Measurements from ENCODE around the gene ARHGEF39. TPM values are rescaled to one million over a fixed set of nuclear protein-coding genes. Genes with fewer than 3 reads are reported as not detected.

The ARHGEF39 gene
- total and polyA plus RNA-seq, 10 of the 15 experiments (the other 5 are each of a cell fraction or from before 2014, with no cell fraction given), result 2.0 to 28.9 (median 13.2) TPM

GRCh38 chr9:35618854-35619799, 45.9 kb downstream of the ARHGEF39 start (continued):
- TF ChIP-seq BCL11A (IDR thresholded peaks at IDR 0.05; ENCODE audit: low read depth, low read length) (no peak), NR2F1 (conservative IDR thresholded peaks at IDR 0.05) (peak; percentile 70), CHD2 (IDR thresholded peaks at IDR 0.05; ENCODE audit: borderline replicate concordance, low read depth, low read length) (no peak), ZNF687 (IDR thresholded peaks at IDR 0.05) (peak; percentile 83)

GRCh38 chr9:35618325-35618727, 46.7 kb downstream of the ARHGEF39 start, which contains the start of gene CD72:
TSS of gene CD72 (minus strand) at chr9:35618413. CDS start at chr9:35618303, 110 bp downstream.
- Histone ChIP-seq H3K27me3 (replicated peaks in 1 of 2; ENCODE audit: control insufficient read depth in 2 of 2, insufficient read depth in 2 of 2, low read length in 1 of 2) (no peaks in the 10 kb centered on the region; a peak in 1 of 4 replicates), H3K27ac (ENCODE audit: control insufficient read depth, insufficient read depth) (peak within 1 kb of the TSS; percentile 57), H3K4me3 (peak within 1 kb of the TSS; percentile 72), H3K9me3 (replicated peaks; ENCODE audit: control insufficient read depth, insufficient read depth, low read length) (no peaks in the 10 kb centered on the region), H3K36me3 (ENCODE audit: control insufficient read depth in 2 of 2, insufficient read depth in 2 of 2, low read length in 1 of 2) (no peaks in the 10 kb centered on the region), H2AFZ (ENCODE audit: control insufficient read depth, low read depth, low read length) (peak within 1 kb of the TSS; percentile 88), H3K4me2 (ENCODE audit: control insufficient read depth, insufficient read depth) (peak within 1 kb of the TSS; percentile 92), H4K20me1 (ENCODE audit: control insufficient read depth, insufficient read depth) (no peaks in the 10 kb centered on the region), H3K4me1 (ENCODE audit: control insufficient read depth, insufficient read depth, low read length) (peaks cover 44% of the 10 kb centered on the region), H3K9ac (ENCODE audit: control insufficient read depth, insufficient read depth, low read length) (peak within 1 kb of the TSS; percentile 64), H3K79me2 (ENCODE audit: control insufficient read depth, insufficient read depth, low read length) (no peaks in the 10 kb centered on the region; the same call in 1 of the 2 replicates)
- TF ChIP-seq POLR2A (IDR thresholded peaks at IDR 0.05; ENCODE audit: low read depth, low read length) (peak; percentile 65), WRNIP1 (IDR thresholded peaks at IDR 0.05; ENCODE audit: borderline replicate concordance, low read depth, low read length) (0 out of 2 replicates have a peak, but pooled peaks have one; percentile 10), RUNX3 (IDR thresholded peaks at IDR 0.05; ENCODE audit: low read length) (no peak), SPI1 (IDR thresholded peaks at IDR 0.05; ENCODE audit: borderline replicate concordance, insufficient read depth, low read depth, low read length) (0 out of 2 replicates have a peak, but pooled peaks have one; percentile 30), CBFB (IDR thresholded peaks at IDR 0.05; ENCODE audit: low read depth) (no peak), TARDBP (IDR thresholded peaks at IDR 0.05; ENCODE audit: borderline replicate concordance) (no peak), DPF2 (IDR thresholded peaks at IDR 0.05) (0 out of 2 replicates have a peak, but pooled peaks have one; percentile 14), POLR2AphosphoS5 (IDR thresholded peaks at IDR 0.05; ENCODE audit: low read length) (0 out of 2 replicates have a peak, but pooled peaks have one; percentile 26), SUZ12 (IDR thresholded peaks at IDR 0.05; ENCODE audit: unreplicated experiment) (no peak)
- ATAC-seq (peak; percentile 16), FAIRE-seq (peak; percentile 61), DNase-seq (ENCODE audit: low read depth, low spot score) (no peak)
- intact Hi-C loops (cut with micrococcal nuclease; ENCODE audit: unreplicated experiment) (no loop called here), in situ Hi-C loops (cut with MboI) (no loop called here)
- ChIA-PET POLR2A (interaction anchor here (0.5 to 6.6 kb wide), 5 partner anchors 14 to 46 kb away, joined by 3 to 85 read pairs (median 18); partner anchors contain the start of genes ARHGEF39, CCDC107, RMRP and TESK1), CTCF (interaction anchor here (1.3 to 9.0 kb wide), 8 partner anchors 11 to 208 kb away, joined by 4 to 101 read pairs (median 6); partner anchors contain the start of genes ARHGEF39, SIT1 and TESK1), SMC1A (ENCODE audit: uncharacterized antibody, unreplicated experiment) (interaction anchor here (1.1 to 2.9 kb wide), 4 partner anchors 9 to 112 kb away, joined by 3 to 13 read pairs (median 6); partner anchors contain the start of gene TESK1), RAD21 (ENCODE audit: unreplicated experiment) (interaction anchor here (2.6 to 3.5 kb wide), 3 partner anchors 13 to 113 kb away, joined by 11 to 17 read pairs (median 14); partner anchors contain the start of genes CREB3, TESK1 and TLN1)
- no TSS peak for BruUV-seq (replicated peaks)
- WGBS (ENCODE audit: insufficient coverage, insufficient replicate concordance, low lambda C conversion rate, missing lambda C conversion rate), result 23% methylated on average over 7 of the region's 7 CpGs
